Lower lobe of right lung (tissue), 2 donors: ENCODE measurements around the gene DGCR2. TPM values are rescaled to one million over a fixed set of nuclear protein-coding genes. Genes with fewer than 3 reads are reported as not detected.
A peak's percentile ranks its signal among the peaks of the same experiment; 100 is the strongest.

Experiments used
- ATAC-seq, 2 donors: fragments of 200-7000 bp; cut with Tn5 transposase; one replicate each; pipeline ENCODE4 v1.9.1; 2020 to 2022; ENCODE audit warnings: mild to moderate bottlenecking in 2 of 2, moderate library complexity in 2 of 2
- DNase-seq: peaks from one replicate; pipeline ENCODE4 v3.0.0-alpha.2; 2020
- H3K27ac ChIP-seq: fragments of 200-600 bp; one replicate; pipeline ENCODE4 v1.8.0; 2022
- H3K27me3 ChIP-seq: fragments of 200-600 bp; one replicate; pipeline ENCODE4 v1.8.0; 2022; ENCODE audit warnings: low read depth
- H3K36me3 ChIP-seq: fragments of 200-600 bp; one replicate; pipeline ENCODE4 v1.8.0; 2022; ENCODE audit warnings: mild to moderate bottlenecking
- H3K4me1 ChIP-seq: fragments of 200-600 bp; one replicate; pipeline ENCODE4 v1.8.0; 2022
- H3K4me3 ChIP-seq: fragments of 200-600 bp; one replicate; pipeline ENCODE4 v1.8.0; 2022; ENCODE audit warnings: mild to moderate bottlenecking
- H3K9me3 ChIP-seq: fragments of 200-600 bp; one replicate; pipeline ENCODE4 v1.8.0; 2022
- intact Hi-C: fragments of 100-400 bp; cut with DNase I; formaldehyde crosslinking; loops from one replicate; pipeline ENCODE4 v1.11.0; 2022
- total RNA-seq: library from RNA; stranded (reverse); fragmentation: NEBNext Ultra II Directional; extraction: Animal tissue kit (Norgen Biotek cat#: 25700); gene quantifications from one replicate; pipeline ENCODE4 v1.2.1, GENCODE V29; 2021
- TF ChIP-seq, protein P1 (sequence below): fragments of 200-600 bp; IDR thresholded peaks from one replicate; pipeline ENCODE4 v1.8.0; 2022; ENCODE audit warnings: antibody characterized with exemption, mild to moderate bottlenecking
- donor health status: DM: no; HTN: yes; CAD: no; lungs with severe emphysema.

The DGCR2 gene
- total RNA-seq, 1 donor from 2014 or later, result 62.9 TPM

DNA sequence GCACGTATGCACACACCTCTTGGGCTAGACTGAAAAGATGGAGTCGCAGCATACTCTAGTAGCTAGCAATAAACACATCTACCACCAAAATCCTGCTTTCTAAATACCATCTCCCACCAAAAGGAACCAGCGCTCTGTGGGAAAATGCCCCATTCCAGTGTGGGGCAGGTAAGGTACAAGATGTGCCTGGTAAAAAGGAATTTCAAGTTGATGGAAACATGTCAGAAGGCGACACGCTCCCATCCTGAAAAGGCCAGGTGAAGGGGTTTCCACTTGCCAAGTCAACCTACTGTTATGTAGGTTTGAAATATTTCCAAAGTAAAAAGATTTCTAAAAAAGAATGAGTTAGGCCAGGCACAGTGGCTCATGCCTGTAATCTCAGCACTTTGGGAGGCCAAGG, 8.8 kb downstream of the DGCR2 start:
- H3K9me3 ChIP-seq, result no peaks in the 10 kb centered on the region
- intact Hi-C loops, result no loop called here
- H3K36me3 ChIP-seq, result peaks cover 6% of the 10 kb centered on the region
- peaks cover 67% of the 10 kb centered on the region for H3K4me1 ChIP-seq
- TF ChIP-seq, protein P1, sequence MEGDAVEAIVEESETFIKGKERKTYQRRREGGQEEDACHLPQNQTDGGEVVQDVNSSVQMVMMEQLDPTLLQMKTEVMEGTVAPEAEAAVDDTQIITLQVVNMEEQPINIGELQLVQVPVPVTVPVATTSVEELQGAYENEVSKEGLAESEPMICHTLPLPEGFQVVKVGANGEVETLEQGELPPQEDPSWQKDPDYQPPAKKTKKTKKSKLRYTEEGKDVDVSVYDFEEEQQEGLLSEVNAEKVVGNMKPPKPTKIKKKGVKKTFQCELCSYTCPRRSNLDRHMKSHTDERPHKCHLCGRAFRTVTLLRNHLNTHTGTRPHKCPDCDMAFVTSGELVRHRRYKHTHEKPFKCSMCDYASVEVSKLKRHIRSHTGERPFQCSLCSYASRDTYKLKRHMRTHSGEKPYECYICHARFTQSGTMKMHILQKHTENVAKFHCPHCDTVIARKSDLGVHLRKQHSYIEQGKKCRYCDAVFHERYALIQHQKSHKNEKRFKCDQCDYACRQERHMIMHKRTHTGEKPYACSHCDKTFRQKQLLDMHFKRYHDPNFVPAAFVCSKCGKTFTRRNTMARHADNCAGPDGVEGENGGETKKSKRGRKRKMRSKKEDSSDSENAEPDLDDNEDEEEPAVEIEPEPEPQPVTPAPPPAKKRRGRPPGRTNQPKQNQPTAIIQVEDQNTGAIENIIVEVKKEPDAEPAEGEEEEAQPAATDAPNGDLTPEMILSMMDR, result no peak
- H3K4me3 ChIP-seq, result no peak overlapping the region
- ATAC-seq, result no peak
- H3K27ac ChIP-seq, result no peak overlapping the region
- no peak for DNase-seq
- no peaks in the 10 kb centered on the region for H3K27me3 ChIP-seq

DNA sequence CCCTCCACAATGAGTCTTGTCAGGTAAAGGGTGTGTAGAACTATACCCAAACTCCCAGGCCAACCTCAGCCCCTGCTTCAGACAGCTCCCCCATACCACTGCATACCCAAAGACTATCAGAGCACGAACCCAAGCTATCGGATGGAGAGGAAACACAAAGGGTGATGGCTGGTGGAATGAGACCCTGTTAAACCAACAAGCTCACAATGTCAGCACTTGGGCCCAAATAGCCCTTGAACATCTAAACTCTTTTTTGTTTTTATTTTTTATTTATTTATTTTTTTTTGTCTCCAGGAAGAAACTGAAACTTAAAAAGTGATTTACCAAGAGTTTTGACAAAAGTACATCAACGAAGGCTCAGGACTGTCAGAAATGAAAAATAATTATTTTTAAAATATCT, 10.6 kb downstream of the DGCR2 start:
- H3K27ac ChIP-seq, result no peak overlapping the region
- TF ChIP-seq, protein P1, result no peak

DNA sequence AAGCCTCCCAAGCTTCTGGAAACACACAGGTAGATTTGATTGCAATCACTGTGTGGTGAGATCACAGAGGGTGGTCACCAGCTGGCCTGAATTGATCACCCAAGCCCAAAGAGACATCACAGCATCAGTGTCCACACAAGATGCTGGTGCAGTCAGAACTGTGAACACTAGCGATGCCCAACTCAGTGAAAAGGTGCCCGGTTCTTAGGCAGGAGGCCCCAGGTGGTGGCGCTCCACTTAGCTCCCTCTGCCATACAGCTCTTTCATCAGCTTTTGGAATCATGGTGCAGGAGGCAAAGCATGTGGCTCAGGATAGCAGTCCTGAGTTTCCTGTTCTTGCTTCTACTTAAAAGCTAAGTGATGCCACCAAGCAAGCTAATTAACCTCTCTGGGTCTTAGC, 11.1 kb downstream of the DGCR2 start:
- ATAC-seq (no peak), DNase-seq (no peak)
- Histone ChIP-seq H3K9me3 (no peaks in the 10 kb centered on the region), H3K4me3 (no peak overlapping the region), H3K36me3 (no peaks in the 10 kb centered on the region), H3K27ac (no peak overlapping the region), H3K4me1 (peaks cover 66% of the 10 kb centered on the region), H3K27me3 (no peaks in the 10 kb centered on the region)
- intact Hi-C loops, result no loop called here
- TF ChIP-seq, protein P1, result no peak

More for the DNA sequence above, 10.6 kb downstream of the DGCR2 start:
- intact Hi-C loops, result no loop called here
- H3K36me3 ChIP-seq, result no peaks in the 10 kb centered on the region
- H3K27me3 ChIP-seq, result no peaks in the 10 kb centered on the region
- DNase-seq (no peak), ATAC-seq (no peak)
- no peaks in the 10 kb centered on the region for H3K9me3 ChIP-seq
- peaks cover 66% of the 10 kb centered on the region for H3K4me1 ChIP-seq
- H3K4me3 ChIP-seq, result no peak overlapping the region

DNA sequence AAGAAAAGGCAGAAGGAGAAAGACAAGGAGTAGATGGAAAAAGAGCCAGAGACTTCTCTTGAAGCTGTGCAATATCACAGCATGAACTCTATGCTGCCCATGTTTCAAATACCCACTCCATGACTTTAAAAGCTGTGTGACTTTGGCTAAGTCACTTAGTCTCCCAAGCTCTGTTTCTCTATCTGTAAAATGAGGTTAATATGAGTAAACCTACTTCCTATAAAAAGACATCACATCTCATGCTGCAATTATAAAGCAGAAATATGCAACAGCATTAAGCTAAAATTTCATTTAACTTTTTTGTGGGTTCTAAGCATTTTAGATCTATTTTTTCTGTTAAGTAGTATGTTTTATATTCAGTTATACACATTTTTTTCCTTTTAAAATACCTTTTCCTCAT, 11.6 kb downstream of the DGCR2 start:
- H3K36me3 ChIP-seq, result no peaks in the 10 kb centered on the region
- H3K27me3 ChIP-seq, result no peaks in the 10 kb centered on the region
- DNase-seq, result no peak
- H3K9me3 ChIP-seq, result no peaks in the 10 kb centered on the region
- peak overlapping the region; percentile 81 for H3K27ac ChIP-seq
- no peak overlapping the region for H3K4me3 ChIP-seq
- TF ChIP-seq, protein P1, result no peak
- no peak for ATAC-seq
- intact Hi-C loops, result no loop called here
- H3K4me1 ChIP-seq, result peaks cover 66% of the 10 kb centered on the region

DNA sequence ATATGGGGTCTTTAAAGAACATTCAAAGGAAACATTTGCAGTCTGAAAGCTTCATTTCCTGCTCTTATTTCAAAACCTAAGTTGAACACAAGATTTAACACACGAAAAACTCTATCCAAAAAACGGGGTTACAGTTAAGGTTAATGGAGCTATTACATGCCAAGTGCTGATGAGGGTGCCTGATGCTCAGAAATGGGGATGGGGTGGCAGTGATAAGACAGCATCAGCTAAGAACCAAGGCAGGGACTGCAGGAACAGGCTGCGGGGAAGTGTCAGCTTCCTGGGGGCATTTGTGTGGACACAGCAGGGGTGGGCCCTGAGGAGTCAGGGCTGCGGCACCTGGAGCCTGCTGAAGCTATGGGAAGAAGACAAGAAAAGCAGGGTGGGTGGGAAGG, 12.2 kb downstream of the DGCR2 start:
- H3K27ac ChIP-seq, result peak overlapping the region; percentile 81
- H3K4me3 ChIP-seq, result no peak overlapping the region
- intact Hi-C loops, result no loop called here
- no peaks in the 10 kb centered on the region for H3K27me3 ChIP-seq
- DNase-seq, result no peak
- TF ChIP-seq, protein P1, result no peak
- H3K4me1 ChIP-seq, result peaks cover 61% of the 10 kb centered on the region
- no peak for ATAC-seq
- peaks cover 5% of the 10 kb centered on the region for H3K36me3 ChIP-seq
- no peaks in the 10 kb centered on the region for H3K9me3 ChIP-seq
